Caco-2 (cell line): ENCODE measurements around the gene ARHGDIA. TPM values are rescaled to one million over a fixed set of nuclear protein-coding genes. Genes with fewer than 3 reads are reported as not detected.

Source experiments
- BruUV-seq: library from RNA; stranded (reverse); fragments of 400-500 nt; replicated peaks from 2 replicates; lab custom pipeline; 2021; lab: Mats Ljungman, UMichigan
- CTCF ChIA-PET: fragments of 300-600 bp; sonication (Branson Sonifier 250); formaldehyde crosslinking; loops from one replicate; lab custom pipeline; 2022; ENCODE audit warnings: antibody characterized with exemption; lab: Charles Lee
- POLR2A ChIA-PET: fragments of 300-600 bp; sonication (Branson Sonifier 250); formaldehyde crosslinking; loops from one replicate; lab custom pipeline; 2022; ENCODE audit warnings: antibody characterized with exemption; lab: Charles Lee
- DNase-seq, 2 experiments: peaks; one replicate each; pipeline versions ENCODE4 v3.0.0 to v3.0.0-alpha.2; 2020 to 2022
- H3K27me3 ChIP-seq: replicated peaks from 2 replicates; pipeline ENCODE4 v1.6.0; 2011; ENCODE audit warnings: low read length; ENCODE audit not compliant: control insufficient read depth, insufficient read depth
- H3K36me3 ChIP-seq: 2 replicates; pipeline ENCODE4 v1.5.1; 2011; ENCODE audit warnings: low read length; ENCODE audit not compliant: control insufficient read depth, insufficient read depth
- H3K4me1 ChIP-seq: fragments of 250-450 bp; sonication (Bioruptor Pico); 2 replicates; pipeline ENCODE4 v1.5.1; 2020; ENCODE audit warnings: mild to moderate bottlenecking
- H3K4me3 ChIP-seq: 2 replicates; pipeline ENCODE4 v1.5.1; 2011; ENCODE audit warnings: low read depth, mild to moderate bottlenecking, control low read depth, low read length
- H3K9me3 ChIP-seq: fragments of 250-450 bp; sonication (Bioruptor Pico); 2 replicates; pipeline ENCODE4 v1.5.1; 2020; ENCODE audit warnings: mild to moderate bottlenecking, moderate library complexity
- H3K27ac Mint-ChIP-seq: one replicate; pipeline ENCODE4 v1.8.0; 2022; ENCODE audit warnings: mixed read lengths; ENCODE audit not compliant: unreplicated experiment
- H3K27me3 Mint-ChIP-seq: one replicate; pipeline ENCODE4 v1.8.0; 2022; ENCODE audit warnings: mixed read lengths; ENCODE audit not compliant: insufficient read depth, unreplicated experiment
- H3K36me3 Mint-ChIP-seq: one replicate; pipeline ENCODE4 v1.8.0; 2022; ENCODE audit warnings: mild to moderate bottlenecking, mixed read lengths; ENCODE audit not compliant: insufficient read depth, unreplicated experiment
- H3K4me1 Mint-ChIP-seq: one replicate; pipeline ENCODE4 v1.8.0; 2022; ENCODE audit warnings: low read depth, mixed read lengths; ENCODE audit not compliant: unreplicated experiment
- H3K4me3 Mint-ChIP-seq: one replicate; pipeline ENCODE4 v1.8.0; 2022; ENCODE audit warnings: mild to moderate bottlenecking, moderate library complexity, mixed read lengths; ENCODE audit not compliant: unreplicated experiment
- H3K9me3 Mint-ChIP-seq: one replicate; pipeline ENCODE4 v1.8.0; 2022; ENCODE audit warnings: mixed read lengths; ENCODE audit not compliant: unreplicated experiment
- CTCF ChIP-seq, 2 experiments: fragments of 200-600 bp in 1 of 2; IDR thresholded peaks; 1 replicate in 1 of 2; 2 replicates in 1 of 2; pipeline versions ENCODE4 v1.5.1 to v1.8.0; 2011 to 2022; ENCODE audit warnings: antibody characterized with exemption in 1 of 2, control low read depth in 1 of 2, inconsistent platforms in 1 of 2, low read depth in 1 of 2, low read length in 1 of 2, mild to moderate bottlenecking in 1 of 2, moderate library complexity in 1 of 2; ENCODE audit not compliant: insufficient read depth in 1 of 2, severe bottlenecking in 1 of 2, unreplicated experiment in 1 of 2
- intact Hi-C: fragments of 100-400 bp; cut with micrococcal nuclease; formaldehyde crosslinking; loops from one replicate; pipeline ENCODE4 v1.10.0; 2022; ENCODE audit not compliant: unreplicated experiment
- total RNA-seq: library from RNA; stranded (reverse); gene quantifications from 2 replicates; pipeline ENCODE4 v1.2.3, GENCODE V29; 2022

ARHGDIA gene
- total RNA-seq, 1 experiment from 2014 or later: 253 TPM

- Mint-ChIP-seq H3K27ac (peak within 1 kb of the TSS; percentile 92), H3K36me3 (peaks cover 21% of the 10 kb centered on the region), H3K4me1 (peaks cover 16% of the 10 kb centered on the region), H3K27me3 (no peaks in the 10 kb centered on the region), H3K4me3 (peak within 1 kb of the TSS; percentile 90), H3K9me3 (no peaks in the 10 kb centered on the region)
- no TSS peak for BruUV-seq
- intact Hi-C loops: no loop called here
- Histone ChIP-seq H3K36me3 (no peaks in the 10 kb centered on the region; the same call in 1 of the 2 replicates), H3K27me3 (no peaks in the 10 kb centered on the region), H3K4me3 (peak within 1 kb of the TSS; percentile 68), H3K9me3 (no peaks in the 10 kb centered on the region), H3K4me1 (peaks cover 29% of the 10 kb centered on the region)
- DNase-seq: no peak
- TF ChIP-seq CTCF (IDR thresholded peaks at IDR 0.05; ENCODE audit: insufficient read depth in 1 of 2, low read depth in 1 of 2, low read length in 1 of 2, severe bottlenecking in 1 of 2, unreplicated experiment in 1 of 2): no peak
- CTCF ChIA-PET: no interaction called here
- POLR2A ChIA-PET: no interaction called here
These were observed 36.3 kb downstream of the ARHGDIA start, which contains the start of gene PPP1R27 for GRCh38 chr17:81834831-81835267. Gene PPP1R27 (minus strand): TSS chr17:81835050. CDS start chr17:81834953, 97 bp downstream.

GRCh38 chr17:81833921-81834830 lies 37.0 kb downstream of the ARHGDIA start:
- peak overlapping the region; percentile 90 for H3K4me3 Mint-ChIP-seq
- Histone ChIP-seq H3K4me3 (peak overlapping the region; percentile 68), H3K4me1 (peaks cover 29% of the 10 kb centered on the region), H3K36me3 (no peaks in the 10 kb centered on the region; the same call in 1 of the 2 replicates), H3K27me3 (no peaks in the 10 kb centered on the region), H3K9me3 (no peaks in the 10 kb centered on the region)
- no peak for DNase-seq
- BruUV-seq: no TSS peak
- intact Hi-C loops: loop anchor here (1.0 kb wide), 1 partner anchor 26 kb away; the partner anchor contains the start of gene P4HB
- no peak for TF ChIP-seq CTCF (IDR thresholded peaks at IDR 0.05; ENCODE audit: insufficient read depth in 1 of 2, low read depth in 1 of 2, low read length in 1 of 2, severe bottlenecking in 1 of 2, unreplicated experiment in 1 of 2)
- no peaks in the 10 kb centered on the region for H3K9me3 Mint-ChIP-seq
- H3K27me3 Mint-ChIP-seq: no peaks in the 10 kb centered on the region
- ChIA-PET CTCF (interaction anchor here (0.8 to 1.5 kb wide), 3 partner anchors 12 to 99 kb away, joined by 3 to 5 read pairs (median 3); no protein-coding TSS in a partner anchor), POLR2A (interaction anchor here (0.7 to 1.9 kb wide), 7 partner anchors 9 to 150 kb away, joined by 3 to 8 read pairs (median 5); partner anchors contain the start of genes ARL16, HGS, MRPL12 and P4HB)
- H3K36me3 Mint-ChIP-seq: peaks cover 21% of the 10 kb centered on the region
- peaks cover 16% of the 10 kb centered on the region for H3K4me1 Mint-ChIP-seq
- H3K27ac Mint-ChIP-seq: peak overlapping the region; percentile 92
